Heart left ventricle (tissue), 16 donors: ENCODE measurements around the gene SLC22A2. TPM values are rescaled to one million over a fixed set of nuclear protein-coding genes. Genes with fewer than 3 reads are reported as not detected.

Source experiments
- ATAC-seq, 4 donors: fragments of 200-7000 bp; cut with Tn5 transposase; one replicate each; pipeline ENCODE4 v1.9.1; 2020 to 2022; ENCODE audit warnings: moderate library complexity in 4 of 4, mild to moderate bottlenecking in 3 of 4, moderate number of reproducible peaks in 1 of 4
- DNase-seq, 5 donors: peaks; one replicate each; pipeline ENCODE4 v3.0.0-alpha.2; 2020
- H3K27ac ChIP-seq, 12 donors: fragments of 200-600 bp; sonication (generic) in 4 of 12; one replicate each; pipeline versions ENCODE4 v1.5.0 to v1.8.0; 2016 to 2022; ENCODE audit warnings: mild to moderate bottlenecking in 2 of 12
- H3K27me3 ChIP-seq, 9 donors: fragments of 200-600 bp; sonication (generic) in 2 of 9; one replicate each; pipeline versions ENCODE4 v1.5.1 to v1.8.0; 2016 to 2022; ENCODE audit warnings: mild to moderate bottlenecking in 3 of 9
- H3K36me3 ChIP-seq, 9 donors: fragments of 200-600 bp; sonication (generic) in 2 of 9; one replicate each; pipeline versions ENCODE4 v1.5.0 to v1.8.0; 2018 to 2022; ENCODE audit warnings: mild to moderate bottlenecking in 2 of 9
- H3K4me1 ChIP-seq, 12 donors: fragments of 200-600 bp; sonication (generic) in 4 of 12; one replicate each; pipeline versions ENCODE4 v1.5.0 to v1.8.0; 2016 to 2022; ENCODE audit warnings: mild to moderate bottlenecking in 3 of 12
- H3K4me3 ChIP-seq, 12 donors: fragments of 200-600 bp; sonication (generic) in 4 of 12; one replicate each; pipeline versions ENCODE4 v1.5.0 to v1.8.0; 2017 to 2022; ENCODE audit warnings: mild to moderate bottlenecking in 9 of 12, moderate library complexity in 4 of 12
- H3K9me3 ChIP-seq, 12 donors: fragments of 200-600 bp; sonication (generic) in 4 of 12; one replicate each; pipeline versions ENCODE4 v1.5.0 to v1.8.0; 2016 to 2022; ENCODE audit warnings: mild to moderate bottlenecking in 1 of 12
- POLR2A ChIP-seq, 2 donors: fragments of 450-650 bp; IDR thresholded peaks; one replicate each; pipeline ENCODE4 v1.6.1; 2017; ENCODE audit warnings: antibody characterized with exemption in 2 of 2, mild to moderate bottlenecking in 2 of 2, moderate library complexity in 2 of 2
- WGBS, 4 donors: extraction: QIAGEN DNeasy Blood & Tissue Kit in 2 of 4; methylation state at CpG; one replicate each; pipeline versions ENCODE4 v1.1.5 to v1.1.7; 2013 to 2018; 5-methylcytosine and 5-hydroxymethylcytosine counted together
- intact Hi-C, 10 donors: fragments of 100-400 bp; cut with DNase I; formaldehyde crosslinking; loops; one replicate each; pipeline versions ENCODE4 v1.11.1 to v1.14.2; 2022
- polyA plus RNA-seq, 2 donors: library from polyadenylated mRNA; stranded (reverse); fragments of 200-250 nt; gene quantifications; one replicate each; pipeline ENCODE4 v1.2.3, GENCODE V29; 2013
- total RNA-seq, 9 donors: library from RNA; depleted of rRNA in 2 of 9; stranded (reverse); fragments of >200 nt in 2 of 9; fragmentation: NEBNext Ultra II Directional in 3 of 9; extraction: Animal tissue kit (Norgen Biotek cat#: 25700) in 3 of 9; gene quantifications; one replicate each; pipeline versions ENCODE4 v1.1.0 to v1.2.4, GENCODE V29; 2016 to 2023
- TF ChIP-seq, protein P1 (sequence below), 12 donors: fragments of 200-600 bp; sonication (generic) in 4 of 12; IDR thresholded peaks; one replicate each; pipeline versions ENCODE4 v1.5.0 to v1.8.0; 2018 to 2022; ENCODE audit warnings: antibody characterized with exemption in 12 of 12, mild to moderate bottlenecking in 5 of 12
- donor health status: ischemic (EF 13 %, LVEDD 7.1; RV severe dilation, severe dysfunction).
- donor health status: healthy with polysubstance abuse.
- donor health status: DM: no; HTN: yes; CAD: no.
- donor health status: DM: no; HTN: no; CAD: no.
- donor health status: ischemic (EF 25% LVEDD 6.9; RV normal size, moderate dysfunction).
- donor health status: ischemic (EF 25% LVEDD 5.7; RV mildly dilated, moderate dysfunction).
- donor health status: healthy.
- donor health status: DM: yes; HTN: yes; CAD: no.
- donor health status: ischemic (EF 35%, LVEDD 5.7; RV mildly dilated, moderate dysfunction).
- donor health status: nonischemic (EF 11% LVEDD 7.7; RV severe dilation, severe dysfunction).
- donor health status: DM: yes; HTN: yes; CAD: no.
- donor health status: PGD.
- donor health status: ischemic (EF 29% LVEDD 5.4; RV normal size, mild dysfunction).
- donor health status: nonischemic (EF 23%, LVEDD 6.1; RV moderate dilation, normal function).

Gene SLC22A2
- total and polyA plus RNA-seq, 11 donors: not detected

DNA sequence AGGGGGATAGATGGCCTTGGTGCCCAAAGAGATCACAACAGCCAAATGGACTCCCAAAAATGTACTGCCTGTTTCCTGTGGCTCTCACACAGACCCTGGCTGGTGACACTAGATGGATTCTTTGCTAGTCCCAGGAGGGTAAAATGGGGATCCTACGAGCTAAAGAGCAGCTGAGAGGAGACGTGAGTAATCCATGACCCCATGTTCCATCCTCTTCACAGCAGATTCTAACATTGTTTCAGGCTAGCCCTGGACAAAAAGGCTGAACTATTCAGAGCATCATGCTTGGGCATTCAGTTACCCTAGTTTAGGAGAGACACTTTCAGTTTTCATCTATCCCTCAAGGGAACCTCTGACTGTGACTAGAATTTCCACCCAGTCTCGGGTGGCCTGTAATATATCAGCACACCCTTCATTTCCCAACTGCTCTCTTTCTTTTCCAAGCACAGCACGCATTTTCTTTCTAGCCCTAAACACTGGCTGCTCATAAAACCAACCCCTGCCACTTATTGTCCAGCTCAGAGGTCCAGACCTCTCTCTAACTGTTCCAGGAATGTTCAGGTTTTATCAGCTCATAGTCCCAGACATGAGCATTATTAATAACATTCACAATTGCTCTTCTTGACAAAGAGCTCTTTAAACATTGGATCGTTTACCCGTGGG is 88.5 kb downstream of the SLC22A2 start:
- DNase-seq (no peak), ATAC-seq (peak in 1 of 4 donors; percentile 34)
- Histone ChIP-seq H3K4me1 (no peaks in the 10 kb centered on the region), H3K9me3 (no peaks in the 10 kb centered on the region), H3K4me3 (no peak overlapping the region), H3K27me3 (peaks cover 0 to 5% (median 0%) of the 10 kb centered on the region in 9 donors), H3K36me3 (no peaks in the 10 kb centered on the region), H3K27ac (peak overlapping the region in 2 of 12 donors; percentile 15 to 33)
- TF ChIP-seq, protein P1, sequence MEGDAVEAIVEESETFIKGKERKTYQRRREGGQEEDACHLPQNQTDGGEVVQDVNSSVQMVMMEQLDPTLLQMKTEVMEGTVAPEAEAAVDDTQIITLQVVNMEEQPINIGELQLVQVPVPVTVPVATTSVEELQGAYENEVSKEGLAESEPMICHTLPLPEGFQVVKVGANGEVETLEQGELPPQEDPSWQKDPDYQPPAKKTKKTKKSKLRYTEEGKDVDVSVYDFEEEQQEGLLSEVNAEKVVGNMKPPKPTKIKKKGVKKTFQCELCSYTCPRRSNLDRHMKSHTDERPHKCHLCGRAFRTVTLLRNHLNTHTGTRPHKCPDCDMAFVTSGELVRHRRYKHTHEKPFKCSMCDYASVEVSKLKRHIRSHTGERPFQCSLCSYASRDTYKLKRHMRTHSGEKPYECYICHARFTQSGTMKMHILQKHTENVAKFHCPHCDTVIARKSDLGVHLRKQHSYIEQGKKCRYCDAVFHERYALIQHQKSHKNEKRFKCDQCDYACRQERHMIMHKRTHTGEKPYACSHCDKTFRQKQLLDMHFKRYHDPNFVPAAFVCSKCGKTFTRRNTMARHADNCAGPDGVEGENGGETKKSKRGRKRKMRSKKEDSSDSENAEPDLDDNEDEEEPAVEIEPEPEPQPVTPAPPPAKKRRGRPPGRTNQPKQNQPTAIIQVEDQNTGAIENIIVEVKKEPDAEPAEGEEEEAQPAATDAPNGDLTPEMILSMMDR (IDR thresholded peaks at IDR 0.05): no peak
- no peak for TF ChIP-seq POLR2A (IDR thresholded peaks at IDR 0.05)
- intact Hi-C loops: no loop called here
- WGBS, 4 donors: 42 to 51% (median 46%) methylated on average over 6 of the region's 6 CpGs

DNA sequence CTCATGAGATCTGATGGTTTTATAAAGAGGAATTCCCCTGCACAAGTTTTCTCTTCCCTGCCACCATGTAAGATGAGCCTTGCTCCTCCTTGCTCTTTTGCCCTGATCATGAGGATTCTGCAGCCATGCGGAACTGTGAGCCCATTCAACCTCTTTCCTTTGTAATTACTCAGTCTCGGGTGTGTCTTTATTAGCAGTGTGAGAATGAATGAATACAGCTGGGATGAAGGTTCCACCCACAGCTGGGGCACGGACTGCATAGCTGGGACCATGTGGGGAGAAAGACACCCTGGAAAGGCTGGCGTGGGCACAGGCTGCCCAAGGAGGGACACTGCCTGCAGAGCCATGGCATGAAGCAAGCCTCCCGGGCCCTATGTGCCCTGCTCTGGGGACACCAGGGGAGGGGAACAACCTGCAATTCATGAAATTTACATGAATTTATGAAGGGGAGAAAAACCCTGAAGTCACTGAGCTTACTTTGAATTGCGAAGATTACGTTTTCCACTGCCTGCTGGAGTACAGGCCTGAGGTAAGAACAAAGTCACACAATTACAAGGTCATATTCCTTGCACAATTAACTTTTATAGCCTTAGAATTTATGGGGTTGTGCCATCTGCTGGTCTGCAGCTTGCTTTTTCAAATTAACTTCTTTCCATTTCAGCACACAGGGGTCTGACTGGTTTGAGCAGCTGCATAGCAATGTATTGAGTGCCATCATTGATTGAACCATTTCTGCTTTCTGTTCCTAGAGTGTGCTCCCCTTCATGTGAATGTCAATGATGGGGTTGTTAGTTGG is 90.8 kb downstream of the SLC22A2 start:
- intact Hi-C loops: no loop called here

More for the DNA sequence above, 90.8 kb downstream of the SLC22A2 start:
- H3K27ac ChIP-seq: no peak overlapping the region
- TF ChIP-seq, protein P1 (IDR thresholded peaks at IDR 0.05): no peak
- TF ChIP-seq POLR2A (IDR thresholded peaks at IDR 0.05): no peak
- H3K4me3 ChIP-seq: no peak overlapping the region
- no peaks in the 10 kb centered on the region for H3K4me1 ChIP-seq
- no peaks in the 10 kb centered on the region for H3K36me3 ChIP-seq
- H3K9me3 ChIP-seq: no peaks in the 10 kb centered on the region
- no peaks in the 10 kb centered on the region for H3K27me3 ChIP-seq
- WGBS, 4 donors: 85 to 91% (median 87%) methylated on average over 7 of the region's 7 CpGs
- ATAC-seq (no peak), DNase-seq (no peak)

Other genes with a start within 250 kb of the SLC22A2 start
- gene SLC22A1, start 137.0 kb downstream of the SLC22A2 start, total RNA-seq: 1 to 10 TPM in 1 of 9 donors, under 1 TPM in 4, not detected in 4; 0.29 to 1.4 (median 0.42) TPM
- gene SLC22A1, start 137.0 kb downstream of the SLC22A2 start, polyA plus RNA-seq: under 1 TPM; 0.10 to 0.23 TPM
- 1 to 10 TPM in 4 of 9 donors, under 1 TPM in 5; 0.45 to 3.0 (median 0.75) TPM for gene SLC22A3, start 89.6 kb upstream of the SLC22A2 start, total RNA-seq
- gene SLC22A3, start 89.6 kb upstream of the SLC22A2 start, polyA plus RNA-seq: under 1 TPM; 0.61 to 0.80 TPM